ENCODE measurements around the gene MACROD2. TPM values are rescaled to one million over a fixed set of nuclear protein-coding genes. Genes with fewer than 3 reads are reported as not detected.

Gene MACROD2
- total and polyA plus RNA-seq, 7 donors: 0.20 to 4.8 (median 0.87) TPM

- TF ChIP-seq CTCF (IDR thresholded peaks at IDR 0.05): no peak
- H3K36me3 ChIP-seq (ENCODE audit: insufficient read depth in 1 of 2, low read depth in 1 of 2): no peaks in the 10 kb centered on the region
- no peaks in the 10 kb centered on the region for H3K4me1 ChIP-seq
- no peak for DNase-seq
- intact Hi-C loops (cut with DNase I): no loop called here
- WGBS, 3 donors: 76 to 84% (median 83%) methylated on average over 2 of the region's 2 CpGs
- H3K9me3 ChIP-seq: no peaks in the 10 kb centered on the region
- no peak overlapping the region for H3K4me3 ChIP-seq
- ATAC-seq: no peak
- no peak overlapping the region for H3K27ac ChIP-seq
- no peaks in the 10 kb centered on the region for H3K27me3 ChIP-seq (ENCODE audit: insufficient read depth in 3 of 3, low read length in 2 of 3)
These were observed 787.4 kb downstream of the MACROD2 start for GRCh38 chr20:14782731-14783130.

- intact Hi-C loops (cut with DNase I): no loop called here
- no peak for DNase-seq
- Histone ChIP-seq H3K9me3 (no peaks in the 10 kb centered on the region), H3K4me1 (no peaks in the 10 kb centered on the region), H3K27me3 (ENCODE audit: insufficient read depth in 3 of 3, low read length in 2 of 3) (no peaks in the 10 kb centered on the region), H3K27ac (no peak overlapping the region), H3K4me3 (no peak overlapping the region), H3K36me3 (ENCODE audit: insufficient read depth in 1 of 2, low read depth in 1 of 2) (no peaks in the 10 kb centered on the region)
- TF ChIP-seq CTCF (IDR thresholded peaks at IDR 0.05): no peak
- 99 to 100% (median 100%) methylated on average over 2 of the region's 2 CpGs for WGBS, 3 donors
- ATAC-seq: no peak
These were observed 788.5 kb downstream of the MACROD2 start for GRCh38 chr20:14783766-14784165.

- Histone ChIP-seq H3K27me3 (ENCODE audit: insufficient read depth in 3 of 3, low read length in 2 of 3) (no peaks in the 10 kb centered on the region), H3K4me1 (no peaks in the 10 kb centered on the region), H3K9me3 (no peaks in the 10 kb centered on the region), H3K27ac (no peak overlapping the region), H3K4me3 (no peak overlapping the region), H3K36me3 (ENCODE audit: insufficient read depth in 1 of 2, low read depth in 1 of 2) (no peaks in the 10 kb centered on the region)
- DNase-seq (no peak), ATAC-seq (no peak)
- TF ChIP-seq CTCF (IDR thresholded peaks at IDR 0.05): no peak
- intact Hi-C loops (cut with DNase I): no loop called here
- WGBS, 3 donors: 85 to 88% (median 85%) methylated on average over 3 of the region's 3 CpGs
These were observed 789.9 kb downstream of the MACROD2 start for GRCh38 chr20:14785065-14785743.

- WGBS, 3 donors: 85 to 98% (median 92%) methylated on average over 2 of the region's 2 CpGs
- no peaks in the 10 kb centered on the region for H3K36me3 ChIP-seq (ENCODE audit: insufficient read depth in 1 of 2, low read depth in 1 of 2)
- no peak overlapping the region for H3K27ac ChIP-seq
- no peak for TF ChIP-seq CTCF (IDR thresholded peaks at IDR 0.05)
- DNase-seq (no peak), ATAC-seq (no peak)
- no peaks in the 10 kb centered on the region for H3K4me1 ChIP-seq
- H3K27me3 ChIP-seq (ENCODE audit: insufficient read depth in 3 of 3, low read length in 2 of 3): no peaks in the 10 kb centered on the region
- no peaks in the 10 kb centered on the region for H3K9me3 ChIP-seq
- H3K4me3 ChIP-seq: no peak overlapping the region
- intact Hi-C loops (cut with DNase I): no loop called here
These were observed 794.9 kb downstream of the MACROD2 start for GRCh38 chr20:14790190-14790589.

Data from psoas muscle (tissue), 8 donors.